Measurements from ENCODE around the gene BTBD18. TPM values are rescaled to one million over a fixed set of nuclear protein-coding genes. Genes with fewer than 3 reads are reported as not detected.

BTBD18 gene
- polyA plus RNA-seq, 3 donors, result 0.10 TPM; not detected in 2

GRCh38 chr11:57735619-57736298 is 15.9 kb downstream of the BTBD18 start:
- peak overlapping the region in 2 of 7 donors; percentile 57 to 68 for H3K27ac Mint-ChIP-seq
- peaks cover 26% of the 10 kb centered on the region for H4K20me1 ChIP-seq (ENCODE audit: insufficient read depth, low read length)
- no peak overlapping the region for H2AFZ ChIP-seq (ENCODE audit: insufficient read depth, low read depth, low read length, poor library complexity, severe bottlenecking)
- TF ChIP-seq CTCF (IDR thresholded peaks at IDR 0.05), result no peak
- peaks cover 29 to 66% of the 10 kb centered on the region in 2 donors for H3K36me3 ChIP-seq (replicated peaks in 1 of 2; ENCODE audit: control insufficient read depth in 1 of 2, insufficient read depth in 2 of 2, low read length in 2 of 2)
- intact Hi-C loops (cut with micrococcal nuclease), result no loop called here
- H3K4me1 ChIP-seq (ENCODE audit: control insufficient read depth in 1 of 2, insufficient read depth in 2 of 2, low read length in 2 of 2), result peaks cover 2 to 4% of the 10 kb centered on the region in 2 donors
- H3K9me3 Mint-ChIP-seq, result no peaks in the 10 kb centered on the region
- H3K27me3 ChIP-seq (ENCODE audit: control insufficient read depth in 2 of 2, insufficient read depth in 2 of 2, low read length in 2 of 2), result no peaks in the 10 kb centered on the region
- no peak overlapping the region for H3K27ac ChIP-seq (ENCODE audit: low read depth in 1 of 2, low read length in 2 of 2)
- no peak overlapping the region for H3K4me3 Mint-ChIP-seq
- H3K36me3 Mint-ChIP-seq, result peaks cover 43 to 63% of the 10 kb centered on the region in 2 donors
- no peaks in the 10 kb centered on the region for H3K27me3 Mint-ChIP-seq (ENCODE audit: low read depth in 3 of 3)
- WGBS (ENCODE audit: insufficient coverage), result 100% methylated on average over 1 of the region's 3 CpGs
- peaks cover 7% of the 10 kb centered on the region for H3K4me1 Mint-ChIP-seq
- H3K4me2 ChIP-seq (replicated peaks; ENCODE audit: extremely low read depth, low read length, poor library complexity, severe bottlenecking), result no peak overlapping the region
- H3K79me2 ChIP-seq (ENCODE audit: insufficient read depth, low read length), result peaks cover 41% of the 10 kb centered on the region
- H3K4me3 ChIP-seq (replicated peaks in 1 of 3; ENCODE audit: low read depth in 2 of 3, low read length in 3 of 3), result no peak overlapping the region
- no peaks in the 10 kb centered on the region for H3K9me3 ChIP-seq (replicated peaks in 1 of 2; ENCODE audit: control insufficient read depth in 1 of 2, insufficient read depth in 1 of 2, low read length in 2 of 2)
- H3K9ac ChIP-seq (ENCODE audit: insufficient read depth, low read length, poor library complexity, severe bottlenecking), result no peak overlapping the region
- DNase-seq, result no peak

GRCh38 chr11:57732661-57733060 is 19.0 kb downstream of the BTBD18 start:
- peaks cover 0 to 1% (median 0%) of the 10 kb centered on the region in 3 donors for H3K27me3 Mint-ChIP-seq (ENCODE audit: low read depth in 3 of 3)
- Histone ChIP-seq H3K4me3 (replicated peaks in 1 of 3; ENCODE audit: low read depth in 2 of 3, low read length in 3 of 3) (no peak overlapping the region), H3K27ac (ENCODE audit: low read depth in 1 of 2, low read length in 2 of 2) (no peak overlapping the region), H3K4me2 (replicated peaks; ENCODE audit: extremely low read depth, low read length, poor library complexity, severe bottlenecking) (no peak overlapping the region), H3K36me3 (replicated peaks in 1 of 2; ENCODE audit: control insufficient read depth in 1 of 2, insufficient read depth in 2 of 2, low read length in 2 of 2) (peaks cover 13 to 52% of the 10 kb centered on the region in 2 donors), H3K27me3 (ENCODE audit: control insufficient read depth in 2 of 2, insufficient read depth in 2 of 2, low read length in 2 of 2) (no peaks in the 10 kb centered on the region), H3K9me3 (replicated peaks in 1 of 2; ENCODE audit: control insufficient read depth in 1 of 2, insufficient read depth in 1 of 2, low read length in 2 of 2) (no peaks in the 10 kb centered on the region), H2AFZ (ENCODE audit: insufficient read depth, low read depth, low read length, poor library complexity, severe bottlenecking) (no peak overlapping the region), H3K79me2 (ENCODE audit: insufficient read depth, low read length) (peaks cover 69% of the 10 kb centered on the region), H3K4me1 (ENCODE audit: control insufficient read depth in 1 of 2, insufficient read depth in 2 of 2, low read length in 2 of 2) (no peaks in the 10 kb centered on the region), H3K9ac (ENCODE audit: insufficient read depth, low read length, poor library complexity, severe bottlenecking) (no peak overlapping the region), H4K20me1 (ENCODE audit: insufficient read depth, low read length) (peaks cover 38% of the 10 kb centered on the region)
- intact Hi-C loops (cut with micrococcal nuclease), result no loop called here
- H3K4me1 Mint-ChIP-seq, result peaks cover 10% of the 10 kb centered on the region
- no peaks in the 10 kb centered on the region for H3K9me3 Mint-ChIP-seq
- no peak overlapping the region for H3K4me3 Mint-ChIP-seq
- H3K36me3 Mint-ChIP-seq, result peaks cover 27 to 53% of the 10 kb centered on the region in 2 donors
- H3K27ac Mint-ChIP-seq, result no peak overlapping the region
- TF ChIP-seq CTCF (IDR thresholded peaks at IDR 0.05), result no peak
- WGBS (ENCODE audit: insufficient coverage), result no CpG with 5 or more reads among the region's 1 CpG
- no peak for DNase-seq
